H1 (cell line): ENCODE results near the gene NUP210L. TPM values are rescaled to one million over a fixed set of nuclear protein-coding genes. Genes with fewer than 3 reads are reported as not detected.

Experiments used
- CTCF ChIA-PET: fragments of 300-600 bp; sonication (Branson Sonifier 250); formaldehyde crosslinking; loops from one replicate; lab custom pipeline; 2021; ENCODE audit not compliant: partially characterized antibody; lab: Charles Lee
- POLR2A ChIA-PET: fragments of 300-600 bp; sonication (Branson Sonifier 250); formaldehyde crosslinking; loops from one replicate; lab custom pipeline; 2021; ENCODE audit warnings: inconsistent platforms; ENCODE audit not compliant: partially characterized antibody; lab: Charles Lee
- DNase-seq, 2 experiments: peaks; one replicate each; pipeline versions ENCODE4 v3.0.0 to v3.0.0-alpha.2; 2010 to 2022; ENCODE audit warnings: low spot score in 2 of 2, low read depth in 1 of 2, mixed read lengths in 1 of 2
- FAIRE-seq: peaks from 2 replicates; lab custom pipeline; 2011; peaks lifted over from hg19 to GRCh38; lab: Jason Lieb, UNC
- H2AFZ ChIP-seq: 2 replicates; pipeline ENCODE4 v1.8.1; 2012; ENCODE audit warnings: low read length, inconsistent platforms
- H2AK5ac ChIP-seq: 2 replicates; pipeline ENCODE4 v1.6.1; 2013; ENCODE audit warnings: low read depth, low read length
- H2BK120ac ChIP-seq: replicated peaks from 2 replicates; pipeline ENCODE3; 2013; ENCODE audit warnings: low read depth, low read length, inconsistent platforms
- H2BK12ac ChIP-seq: 2 replicates; pipeline ENCODE4 v1.6.1; 2013; ENCODE audit warnings: low read depth, low read length
- H2BK15ac ChIP-seq: 2 replicates; pipeline ENCODE4 v1.6.1; 2013; ENCODE audit warnings: low read length
- H2BK20ac ChIP-seq: 2 replicates; pipeline ENCODE4 v1.6.1; 2013; ENCODE audit warnings: low read length
- H2BK5ac ChIP-seq: 2 replicates; pipeline ENCODE4 v1.6.1; 2013; ENCODE audit warnings: low read depth, low read length
- H3K14ac ChIP-seq: 2 replicates; pipeline ENCODE4 v1.6.1; 2013; ENCODE audit warnings: inconsistent platforms; ENCODE audit not compliant: insufficient read length
- H3K18ac ChIP-seq: 2 replicates; pipeline ENCODE4 v1.6.1; 2013; ENCODE audit warnings: low read length; ENCODE audit errors: extremely low read depth
- H3K23ac ChIP-seq: 2 replicates; pipeline ENCODE4 v1.6.1; 2013; ENCODE audit warnings: inconsistent platforms; ENCODE audit not compliant: insufficient read length
- H3K23me2 ChIP-seq: 2 replicates; pipeline ENCODE4 v1.6.1; 2013; ENCODE audit warnings: low read depth, low read length
- H3K27ac ChIP-seq: 2 replicates; pipeline ENCODE4 v1.6.1; 2011; ENCODE audit warnings: low read depth, low read length, inconsistent platforms
- H3K27me3 ChIP-seq, 4 experiments: replicated peaks in 1 of 4; 1 replicate in 1 of 4; 2 replicates in 3 of 4; pipeline versions ENCODE4 v1.6.1 to v1.8.1; 2011 to 2013; ENCODE audit warnings: low read length in 3 of 4, mild to moderate bottlenecking in 3 of 4, inconsistent platforms in 2 of 4, mixed read lengths in 2 of 4, moderate library complexity in 1 of 4; ENCODE audit not compliant: control insufficient read depth in 3 of 4, insufficient read depth in 3 of 4; ENCODE audit errors: extremely low read depth in 1 of 4
- H3K36me3 ChIP-seq, 4 experiments: 2 replicates each; pipeline versions ENCODE4 v1.6.1 to v1.8.1; 2011 to 2013; ENCODE audit warnings: mild to moderate bottlenecking in 4 of 4, low read length in 3 of 4, moderate library complexity in 2 of 4, control low read depth in 1 of 4, inconsistent platforms in 1 of 4; ENCODE audit not compliant: insufficient read depth in 4 of 4, control insufficient read depth in 2 of 4
- H3K4ac ChIP-seq: replicated peaks from 2 replicates; pipeline ENCODE3; 2013; ENCODE audit warnings: low read length, low read depth, mixed read lengths, inconsistent platforms; ENCODE audit not compliant: insufficient read length
- H3K4me1 ChIP-seq, 4 experiments: replicated peaks in 1 of 4; 1 replicate in 1 of 4; 2 replicates in 3 of 4; pipeline versions ENCODE4 v1.6.1 to v1.8.1; 2011 to 2013; ENCODE audit warnings: low read length in 3 of 4, inconsistent platforms in 2 of 4, mixed read lengths in 1 of 4; ENCODE audit not compliant: insufficient read depth in 4 of 4, control insufficient read depth in 3 of 4
- H3K4me2 ChIP-seq, 2 experiments: 2 replicates each; pipeline versions ENCODE4 v1.6.1 to v1.8.1; 2011 to 2013; ENCODE audit warnings: low read depth in 2 of 2, low read length in 2 of 2, control low read depth in 1 of 2, inconsistent platforms in 1 of 2, mild to moderate bottlenecking in 1 of 2; ENCODE audit not compliant: insufficient read depth in 1 of 2
- H3K4me3 ChIP-seq, 4 experiments: fragments of 200-600, 300-600 bp in 1 of 4; sonication (generic), shearing (Covaris generic), sonication (Bioruptor Twin) in 1 of 4; 2 replicates each; pipeline versions ENCODE4 v1.5.1 to v1.8.1; 2011 to 2016; ENCODE audit warnings: low read length in 4 of 4, low read depth in 3 of 4, control low read depth in 2 of 4, inconsistent platforms in 2 of 4, mild to moderate bottlenecking in 2 of 4, mixed read lengths in 1 of 4, moderate library complexity in 1 of 4; ENCODE audit not compliant: insufficient read depth in 2 of 4; ENCODE audit errors: extremely low read depth in 1 of 4
- H3K56ac ChIP-seq: replicated peaks from 2 replicates; pipeline ENCODE3; 2013; ENCODE audit warnings: low read depth, mild to moderate bottlenecking, mixed read lengths, low read length, inconsistent platforms; ENCODE audit not compliant: insufficient read length
- H3K79me1 ChIP-seq: 2 replicates; pipeline ENCODE4 v1.6.1; 2013; ENCODE audit warnings: low read depth, low read length, control low read depth
- H3K79me2 ChIP-seq, 2 experiments: 2 replicates each; pipeline versions ENCODE4 v1.6.1 to v1.8.1; 2012 to 2013; ENCODE audit warnings: low read length in 2 of 2, mild to moderate bottlenecking in 2 of 2, inconsistent platforms in 1 of 2; ENCODE audit not compliant: insufficient read depth in 2 of 2, control insufficient read depth in 1 of 2
- H3K9ac ChIP-seq, 4 experiments: replicated peaks in 1 of 4; 1 replicate in 1 of 4; 2 replicates in 3 of 4; pipeline versions ENCODE4 v1.6.1 to v1.8.1; 2011 to 2013; ENCODE audit warnings: low read depth in 3 of 4, low read length in 3 of 4, control low read depth in 2 of 4, mild to moderate bottlenecking in 2 of 4, moderate library complexity in 2 of 4, inconsistent platforms in 1 of 4; ENCODE audit errors: extremely low read depth in 1 of 4
- H3K9me3 ChIP-seq, 2 experiments: 2 replicates each; pipeline versions ENCODE4 v1.6.1 to v1.8.1; 2012 to 2013; ENCODE audit warnings: mild to moderate bottlenecking in 2 of 2, moderate library complexity in 2 of 2, control low read depth in 1 of 2, inconsistent platforms in 1 of 2, low read depth in 1 of 2, low read length in 1 of 2, mixed read lengths in 1 of 2; ENCODE audit not compliant: insufficient read depth in 2 of 2
- H4K20me1 ChIP-seq, 2 experiments: replicated peaks in 1 of 2; 2 replicates each; pipeline versions ENCODE3 to v1.8.1; 2011 to 2013; ENCODE audit warnings: inconsistent platforms in 2 of 2, low read length in 2 of 2, mild to moderate bottlenecking in 1 of 2; ENCODE audit not compliant: insufficient read depth in 2 of 2, control insufficient read depth in 1 of 2
- H4K5ac ChIP-seq: 2 replicates; pipeline ENCODE4 v1.6.1; 2013; ENCODE audit warnings: low read length, low read depth, mixed read lengths, inconsistent platforms; ENCODE audit not compliant: insufficient read length
- H4K8ac ChIP-seq: 2 replicates; pipeline ENCODE4 v1.8.0; 2013; ENCODE audit warnings: mild to moderate bottlenecking, moderate library complexity, low read length, inconsistent platforms; ENCODE audit not compliant: insufficient read depth; ENCODE audit errors: extremely low read depth
- H4K91ac ChIP-seq: replicated peaks from 2 replicates; pipeline ENCODE3; 2013; ENCODE audit warnings: low read length, mixed read lengths, inconsistent platforms; ENCODE audit not compliant: insufficient read length
- CHD1 ChIP-seq: IDR thresholded peaks from 2 replicates; pipeline ENCODE4 v1.6.1; 2012; ENCODE audit warnings: low read depth, low read length, improper control_type of control experiment
- CTBP2 ChIP-seq: IDR thresholded peaks from 2 replicates; pipeline ENCODE4 v1.7.0; 2011; ENCODE audit warnings: borderline replicate concordance, mild to moderate bottlenecking, moderate library complexity, mixed read lengths, low read length; ENCODE audit not compliant: insufficient read depth, insufficient read length
- CTCF ChIP-seq, 3 experiments: IDR thresholded peaks; 1 replicate in 2 of 3; 2 replicates in 1 of 3; pipeline versions ENCODE4 v1.5.1 to v1.6.1; 2011; ENCODE audit warnings: low read length in 3 of 3, mild to moderate bottlenecking in 3 of 3, inconsistent platforms in 2 of 3, low read depth in 1 of 3, moderate library complexity in 1 of 3; ENCODE audit not compliant: insufficient read depth in 1 of 3; ENCODE audit errors: control extremely low read depth in 1 of 3
- FOSL1 ChIP-seq: IDR thresholded peaks from 2 replicates; pipeline ENCODE4 v1.6.1; 2011; ENCODE audit warnings: mild to moderate bottlenecking, low read depth, low read length, moderate library complexity; ENCODE audit not compliant: insufficient read depth
- GTF2F1 ChIP-seq: IDR thresholded peaks from 2 replicates; pipeline ENCODE4 v1.6.1; 2012; ENCODE audit warnings: low read depth, low read length, improper control_type of control experiment, borderline replicate concordance
- KDM4A ChIP-seq: IDR thresholded peaks from one replicate; pipeline ENCODE4 v1.7.1; 2012; ENCODE audit warnings: low read depth, mild to moderate bottlenecking, moderate library complexity, low read length, inconsistent platforms; ENCODE audit not compliant: severe bottlenecking
- RBBP5 ChIP-seq: IDR thresholded peaks from 2 replicates; pipeline ENCODE4 v1.7.1; 2012; ENCODE audit warnings: low read depth, mild to moderate bottlenecking, inconsistent platforms, low read length, moderate library complexity, borderline replicate concordance
- SIRT6 ChIP-seq: IDR thresholded peaks from one replicate; pipeline ENCODE4 v1.7.1; 2012; ENCODE audit warnings: low read length, inconsistent platforms
- SIX5 ChIP-seq: IDR thresholded peaks from 2 replicates; pipeline ENCODE4 v1.6.1; 2011; ENCODE audit warnings: mild to moderate bottlenecking, low read depth, low read length
- WGBS, 2 experiments: shearing (Covaris generic) in 1 of 2; methylation state at CpG; one replicate each; pipeline versions ENCODE4 v1.1.6 to v1.1.7; 2013 to 2015; ENCODE audit warnings: low lambda C conversion rate in 2 of 2, mixed read lengths in 2 of 2, inconsistent platforms in 1 of 2, low coverage in 1 of 2, missing lambda C conversion rate in 1 of 2; ENCODE audit not compliant: insufficient replicate concordance in 2 of 2, insufficient coverage in 1 of 2, insufficient read length in 1 of 2; ENCODE audit errors: extremely low coverage in 1 of 2, missing lambda C conversion rate in 1 of 2; 5-methylcytosine and 5-hydroxymethylcytosine counted together
- polyA plus RNA-seq, 7 experiments: library from polyadenylated mRNA; depleted of rRNA in 3 of 7; stranded (reverse) in 5 of 7; unstranded in 2 of 7; fragments of >200 nt in 5 of 7; fragments of 200-250 nt in 2 of 7; gene quantifications; 1 replicate in 5 of 7; 2 replicates in 1 of 7; 4 replicates in 1 of 7; pipeline versions ENCODE4 v1.2.1 to v1.2.3, GENCODE V29; 2011 to 2013; ENCODE audit warnings: missing spikeins in 2 of 7, mixed read lengths in 2 of 7
- total RNA-seq: library from RNA; stranded (reverse); fragmentation: NEBNext Ultra II Directional; extraction: Animal tissue kit (Norgen Biotek cat#: 25700); gene quantifications from 2 replicates; pipeline ENCODE4 v1.2.1, GENCODE V29; 2021

NUP210L gene
- total and polyA plus RNA-seq, 2 of the 8 experiments (the other 6 are each of a cell fraction or from before 2014, with no cell fraction given) = not detected

GRCh38 chr1:154094411-154094810, 60.5 kb downstream of the NUP210L start:
- Histone ChIP-seq H3K36me3 (no peaks in the 10 kb centered on the region), H3K27ac (no peak overlapping the region), H3K79me1 (no peaks in the 10 kb centered on the region), H3K56ac (no peak overlapping the region), H3K14ac (no peak overlapping the region), H3K23me2 (no peaks in the 10 kb centered on the region), H2AFZ (no peak overlapping the region), H3K4me1 (no peaks in the 10 kb centered on the region), H2BK5ac (no peak overlapping the region), H4K8ac (no peak overlapping the region), H3K18ac (no peak overlapping the region), H2BK15ac (no peak overlapping the region), H4K91ac (no peak overlapping the region), H3K9me3 (no peaks in the 10 kb centered on the region), H3K4ac (no peak overlapping the region), H3K9ac (no peak overlapping the region), H3K79me2 (no peaks in the 10 kb centered on the region), H2BK120ac (no peak overlapping the region), H2BK20ac (no peak overlapping the region), H2BK12ac (no peak overlapping the region), H3K23ac (no peak overlapping the region), H3K4me2 (no peak overlapping the region), H3K27me3 (no peaks in the 10 kb centered on the region), H2AK5ac (no peak overlapping the region), H3K4me3 (no peak overlapping the region), H4K20me1 (no peaks in the 10 kb centered on the region), H4K5ac (no peak overlapping the region)
- FAIRE-seq = no peak
- WGBS, 2 experiments = 88% methylated on average over 4 of the region's 4 CpGs; no CpG with 5 or more reads in 1 of the 2 experiments
- CTCF ChIA-PET = interaction anchor here (1.3 to 2.0 kb wide), 2 partner anchors 10 to 12 kb away, joined by 3 to 5 read pairs; no protein-coding TSS in a partner anchor
- no peak for DNase-seq
- POLR2A ChIA-PET = interaction anchor here (0.6 to 1.3 kb wide), 2 partner anchors 27 to 104 kb away, joined by 3 to 6 read pairs; partner anchors contain the start of gene RPS27
- no peak for TF ChIP-seq CTCF (IDR thresholded peaks at IDR 0.05; ENCODE audit: control extremely low read depth in 1 of 3, insufficient read depth in 1 of 3, low read depth in 1 of 3, low read length in 3 of 3)
- TF ChIP-seq SIX5 = no peak
- no peak for TF ChIP-seq GTF2F1
- no peak for TF ChIP-seq CTBP2
- no peak for TF ChIP-seq CHD1
- TF ChIP-seq FOSL1 = no peak
- TF ChIP-seq KDM4A = no peak
- TF ChIP-seq RBBP5 = no peak
- no peak for TF ChIP-seq SIRT6
